ENCODE measurements around the gene FCHSD2. TPM values are rescaled to one million over a fixed set of nuclear protein-coding genes. Genes with fewer than 3 reads are reported as not detected.

FCHSD2 gene
- total and polyA plus RNA-seq, 2 donors (not counting 3 experiments of a cell fraction or from before 2014, with no cell fraction given), result 20.8 to 56.9 TPM

GRCh38 chr11:73019996-73020395, 122.1 kb downstream of the FCHSD2 start:
- ChIA-PET POLR2A (no interaction called here), CTCF (no interaction called here)
- dilution Hi-C loops (cut with MboI; ENCODE audit: extremely low pct_ligation_motif_present, low sequenced_read_pairs) (no loop called here), intact Hi-C loops (cut with micrococcal nuclease) (no loop called here)
- peaks cover 51% of the 10 kb centered on the region for H3K79me2 ChIP-seq (ENCODE audit: control insufficient read depth, insufficient read depth, low read length)
- no peaks in the 10 kb centered on the region for H3K9me3 ChIP-seq (replicated peaks; ENCODE audit: control insufficient read depth, insufficient read depth, low read length)
- no peak overlapping the region for H3K9ac ChIP-seq (replicated peaks; ENCODE audit: extremely low read depth, insufficient read depth, low read length)
- H3K4me3 ChIP-seq (replicated peaks in 1 of 3; ENCODE audit: insufficient read depth in 1 of 3, low read depth in 1 of 3, low read length in 3 of 3), result no peak overlapping the region
- no peaks in the 10 kb centered on the region for H3K27me3 ChIP-seq (ENCODE audit: control insufficient read depth in 2 of 2, insufficient read depth in 2 of 2, low read length in 2 of 2)
- no TSS peak for BruUV-seq (replicated peaks)
- FAIRE-seq (no peak), DNase-seq (ENCODE audit: low read depth, low spot score) (no peak)
- no peaks in the 10 kb centered on the region for H3K9me1 ChIP-seq (replicated peaks; ENCODE audit: control insufficient read depth, extremely low read depth, insufficient read depth, low read length)
- H3K4me1 ChIP-seq (ENCODE audit: control insufficient read depth, extremely low read depth, insufficient read depth, low read length), result no peaks in the 10 kb centered on the region
- no peak overlapping the region for H3K4me2 ChIP-seq (ENCODE audit: insufficient read depth, low read length)
- no peak overlapping the region for H2AFZ ChIP-seq (ENCODE audit: low read depth, low read length)
- no peaks in the 10 kb centered on the region for H3K36me3 ChIP-seq (ENCODE audit: control insufficient read depth in 2 of 2, extremely low read depth in 1 of 2, insufficient read depth in 2 of 2, low read length in 2 of 2)
- peaks cover 2% of the 10 kb centered on the region for H4K20me1 ChIP-seq (replicated peaks; ENCODE audit: control insufficient read depth, extremely low read depth, insufficient read depth, low read length)
- TF ChIP-seq FOS (IDR thresholded peaks at IDR 0.05; ENCODE audit: borderline replicate concordance, insufficient read depth, low read length) (no peak), POLR2AphosphoS5 (IDR thresholded peaks at IDR 0.05; ENCODE audit: insufficient read depth, low read depth, low read length) (no peak), CTCF (IDR thresholded peaks at IDR 0.05; ENCODE audit: extremely low read depth in 1 of 2, insufficient read depth in 1 of 2, low read depth in 1 of 2, low read length in 2 of 2) (no peak), MYC (IDR thresholded peaks at IDR 0.05; ENCODE audit: low read depth, low read length) (no peak), JUN (IDR thresholded peaks at IDR 0.05; ENCODE audit: borderline replicate concordance, insufficient read depth, insufficient read length, low read depth) (no peak), GATA2 (IDR thresholded peaks at IDR 0.05; ENCODE audit: insufficient read depth, insufficient read length, low read depth, low read length) (no peak)
- H3K27ac ChIP-seq (ENCODE audit: insufficient read depth, low read depth, low read length), result no peak overlapping the region

- no peak for DNase-seq (ENCODE audit: low read depth, low spot score)
- Histone ChIP-seq H3K79me2 (ENCODE audit: control insufficient read depth, insufficient read depth, low read length) (peaks cover 46% of the 10 kb centered on the region), H3K27me3 (ENCODE audit: control insufficient read depth in 2 of 2, insufficient read depth in 2 of 2, low read length in 2 of 2) (no peaks in the 10 kb centered on the region), H3K9me1 (replicated peaks; ENCODE audit: control insufficient read depth, extremely low read depth, insufficient read depth, low read length) (no peaks in the 10 kb centered on the region), H3K4me1 (ENCODE audit: control insufficient read depth, extremely low read depth, insufficient read depth, low read length) (no peaks in the 10 kb centered on the region), H3K4me3 (replicated peaks in 1 of 3; ENCODE audit: insufficient read depth in 1 of 3, low read depth in 1 of 3, low read length in 3 of 3) (no peak overlapping the region), H4K20me1 (replicated peaks; ENCODE audit: control insufficient read depth, extremely low read depth, insufficient read depth, low read length) (peaks cover 2% of the 10 kb centered on the region), H3K27ac (ENCODE audit: insufficient read depth, low read depth, low read length) (no peak overlapping the region), H2AFZ (ENCODE audit: low read depth, low read length) (no peak overlapping the region), H3K9me3 (replicated peaks; ENCODE audit: control insufficient read depth, insufficient read depth, low read length) (no peaks in the 10 kb centered on the region), H3K9ac (replicated peaks; ENCODE audit: extremely low read depth, insufficient read depth, low read length) (no peak overlapping the region), H3K4me2 (ENCODE audit: insufficient read depth, low read length) (no peak overlapping the region), H3K36me3 (ENCODE audit: control insufficient read depth in 2 of 2, extremely low read depth in 1 of 2, insufficient read depth in 2 of 2, low read length in 2 of 2) (peaks cover 0 to 1% of the 10 kb centered on the region in 2 experiments)
- intact Hi-C loops (cut with micrococcal nuclease) (no loop called here), dilution Hi-C loops (cut with MboI; ENCODE audit: extremely low pct_ligation_motif_present, low sequenced_read_pairs) (no loop called here)
- no TSS peak for BruUV-seq (replicated peaks)
- CTCF ChIA-PET, result interaction anchor here (0.6 kb wide), 1 partner anchor 68 kb away, joined by 3 read pairs; no protein-coding TSS in a partner anchor
- TF ChIP-seq MAX (IDR thresholded peaks at IDR 0.05; ENCODE audit: insufficient read depth, insufficient read length) (no peak), EZH2 (IDR thresholded peaks at IDR 0.05; ENCODE audit: borderline replicate concordance, low read depth, low read length, severe bottlenecking) (no peak), GATA2 (IDR thresholded peaks at IDR 0.05; ENCODE audit: insufficient read depth, insufficient read length, low read depth, low read length) (no peak), POLR2A (IDR thresholded peaks at IDR 0.05; ENCODE audit: low read depth, low read length) (no peak), CTCF (IDR thresholded peaks at IDR 0.05; ENCODE audit: extremely low read depth in 1 of 2, insufficient read depth in 1 of 2, low read depth in 1 of 2, low read length in 2 of 2) (no peak), MYC (IDR thresholded peaks at IDR 0.05; ENCODE audit: low read depth, low read length) (no peak), FOS (IDR thresholded peaks at IDR 0.05; ENCODE audit: borderline replicate concordance, insufficient read depth, low read length) (no peak), JUN (IDR thresholded peaks at IDR 0.05; ENCODE audit: borderline replicate concordance, insufficient read depth, insufficient read length, low read depth) (no peak), POLR2AphosphoS5 (IDR thresholded peaks at IDR 0.05; ENCODE audit: insufficient read depth, low read depth, low read length) (no peak)
- FAIRE-seq, result no peak
- POLR2A ChIA-PET, result no interaction called here
Measured at GRCh38 chr11:73019449-73019848, 122.7 kb downstream of the FCHSD2 start.

Measured in endothelial cell of umbilical vein (primary cell).